COLO668 (cell line): ENCODE data around the gene COPA.
"Not testable (repeated sequence)": the region's sequence is repeated elsewhere in the genome, so short reads cannot be mapped to it uniquely, and the experiment has no call there.

Source experiments
- DNase-seq: peaks from one replicate; lab custom pipeline; 2025; ENCODE audit not compliant: unreplicated experiment; lab: John Stamatoyannopoulos, UW

The COPA gene

GRCh38 chr1:160328184-160328583, 14.9 kb downstream of the COPA start:
- DNase-seq, result peak; percentile 19

GRCh38 chr1:160326418-160326817, 16.6 kb downstream of the COPA start:
- no peak for DNase-seq

DNA sequence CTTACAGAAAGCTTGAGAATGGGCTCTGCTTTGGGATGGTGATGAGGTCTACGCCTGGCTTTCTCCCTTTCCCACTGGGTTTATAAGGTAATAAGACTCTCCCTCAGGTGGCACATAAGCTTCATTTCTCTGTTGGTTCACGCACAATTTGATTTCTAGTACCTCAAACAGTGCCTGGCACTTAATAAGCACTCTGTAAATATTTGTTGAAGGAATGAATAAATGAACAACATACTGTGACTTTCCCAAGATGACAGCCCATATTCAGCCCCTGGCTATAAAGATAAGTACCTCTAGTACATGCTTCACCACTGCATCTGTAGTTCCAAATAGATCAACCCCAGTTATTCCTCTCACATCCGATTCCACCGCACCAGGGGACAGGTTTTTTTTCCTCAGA, 17.8 kb downstream of the COPA start:
- DNase-seq, result peak; percentile 75

DNA sequence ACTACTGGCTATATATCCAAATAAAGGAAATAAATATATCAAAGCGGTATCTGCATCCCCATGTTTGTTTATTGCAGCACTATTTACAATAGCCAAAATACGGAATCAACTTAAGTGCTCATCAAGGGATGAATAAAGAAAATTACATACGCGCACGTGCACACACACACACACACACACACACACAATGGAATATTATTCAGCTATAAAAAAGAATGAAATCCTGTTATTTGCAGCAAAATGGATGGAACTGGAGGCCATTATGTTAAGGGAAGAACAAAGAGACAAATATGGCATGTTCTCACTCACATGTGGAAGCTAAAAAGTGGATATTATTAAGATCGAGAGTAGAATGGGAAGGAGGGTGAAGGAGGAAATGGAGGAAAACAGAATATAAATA, 20.2 kb downstream of the COPA start:
- no peak for DNase-seq

DNA sequence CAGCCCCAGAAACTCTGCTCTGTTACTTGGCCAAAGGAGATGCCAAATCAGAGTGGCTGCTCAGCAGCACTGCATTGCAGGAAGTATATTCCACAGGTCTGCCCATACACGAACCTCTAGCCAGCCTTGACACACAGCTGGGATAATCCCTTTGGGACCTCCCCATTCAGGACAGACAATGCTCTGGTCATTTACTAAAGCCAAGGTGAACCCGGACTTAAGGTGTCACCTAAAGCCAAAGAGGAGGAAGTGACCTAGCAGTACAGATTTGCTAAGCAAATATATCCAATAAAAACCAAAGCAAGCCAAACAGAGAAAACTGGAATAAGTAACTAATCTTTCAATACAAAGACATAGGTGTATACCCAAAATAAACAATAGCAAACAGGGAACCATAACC, 27.7 kb downstream of the COPA start:
- DNase-seq, result no peak

- DNase-seq, result no peak
Measured at GRCh38 chr1:160309571-160309970, 33.5 kb downstream of the COPA start.

GRCh38 chr1:160309185-160309557, 33.9 kb downstream of the COPA start:
- DNase-seq, result no peak

DNA sequence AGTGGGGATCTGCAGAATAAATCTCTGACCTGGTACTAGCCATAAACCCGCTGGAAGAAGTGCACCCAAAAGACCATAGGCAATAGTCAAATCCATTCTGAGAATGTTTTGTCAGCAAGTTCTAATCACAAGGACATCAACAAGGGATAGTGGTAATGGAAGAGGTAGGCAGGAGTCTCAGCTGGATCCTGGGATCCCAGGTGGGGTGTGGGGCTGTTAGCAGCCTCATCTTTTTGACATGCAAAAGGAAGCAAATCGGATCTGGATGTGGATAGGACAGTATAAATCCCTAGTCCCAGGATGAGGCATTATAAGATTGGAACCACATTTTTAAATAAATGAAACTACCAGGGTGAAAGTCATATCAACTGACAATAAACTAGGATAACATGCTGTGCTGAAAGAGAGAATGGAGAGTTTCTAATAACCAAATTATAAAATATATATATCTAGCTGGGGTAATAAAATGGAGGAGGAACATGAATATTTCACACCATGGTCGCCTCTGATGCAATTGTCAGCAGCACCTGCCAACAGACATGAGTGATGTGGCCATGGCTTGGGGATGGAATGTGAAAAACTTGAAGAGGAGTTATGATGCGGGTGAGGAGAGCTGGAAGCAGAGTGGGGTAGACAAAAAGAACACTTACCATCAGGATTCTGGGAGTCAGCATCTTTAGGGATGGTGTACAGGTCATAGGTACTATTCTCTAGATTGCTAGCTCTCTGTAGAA, 34.4 kb downstream of the COPA start:
- DNase-seq, result no peak

DNA sequence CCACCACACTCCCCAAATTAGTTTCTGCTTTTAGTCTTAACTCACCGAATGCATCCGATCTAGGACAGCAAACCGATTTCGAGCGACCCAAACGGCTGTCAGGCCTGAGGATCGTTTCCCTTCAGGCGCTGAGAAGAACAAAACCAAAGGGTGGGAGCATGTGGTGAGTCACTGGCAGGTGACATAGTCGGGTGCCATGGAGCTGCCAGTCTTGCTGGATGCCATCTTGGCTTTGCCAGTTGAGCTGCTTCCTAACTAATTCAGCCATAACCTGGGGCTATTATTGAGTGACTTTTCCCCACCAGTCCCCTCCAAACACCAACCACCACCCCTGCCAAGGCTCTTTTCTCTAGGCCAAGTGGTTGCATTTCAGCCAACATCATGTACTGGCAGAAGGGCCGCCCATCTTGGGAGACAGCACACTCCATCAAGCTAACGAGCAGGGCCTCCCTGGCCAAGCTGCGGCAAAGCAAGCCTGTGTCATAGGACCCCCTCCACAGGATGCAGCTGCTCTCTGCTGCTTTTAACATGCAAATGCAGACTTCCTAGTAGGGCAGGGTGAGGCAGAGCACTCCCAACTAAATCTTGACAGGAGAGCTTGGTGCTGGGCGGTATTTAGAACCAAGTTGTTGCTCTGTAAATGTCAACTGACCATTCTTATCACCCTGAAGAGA, 35.8 kb downstream of the COPA start:
- no peak for DNase-seq

- no peak for DNase-seq
Measured at GRCh38 chr1:160300173-160300572, 42.9 kb downstream of the COPA start.

GRCh38 chr1:160296036-160296435, 47.0 kb downstream of the COPA start:
- no peak for DNase-seq

DNA sequence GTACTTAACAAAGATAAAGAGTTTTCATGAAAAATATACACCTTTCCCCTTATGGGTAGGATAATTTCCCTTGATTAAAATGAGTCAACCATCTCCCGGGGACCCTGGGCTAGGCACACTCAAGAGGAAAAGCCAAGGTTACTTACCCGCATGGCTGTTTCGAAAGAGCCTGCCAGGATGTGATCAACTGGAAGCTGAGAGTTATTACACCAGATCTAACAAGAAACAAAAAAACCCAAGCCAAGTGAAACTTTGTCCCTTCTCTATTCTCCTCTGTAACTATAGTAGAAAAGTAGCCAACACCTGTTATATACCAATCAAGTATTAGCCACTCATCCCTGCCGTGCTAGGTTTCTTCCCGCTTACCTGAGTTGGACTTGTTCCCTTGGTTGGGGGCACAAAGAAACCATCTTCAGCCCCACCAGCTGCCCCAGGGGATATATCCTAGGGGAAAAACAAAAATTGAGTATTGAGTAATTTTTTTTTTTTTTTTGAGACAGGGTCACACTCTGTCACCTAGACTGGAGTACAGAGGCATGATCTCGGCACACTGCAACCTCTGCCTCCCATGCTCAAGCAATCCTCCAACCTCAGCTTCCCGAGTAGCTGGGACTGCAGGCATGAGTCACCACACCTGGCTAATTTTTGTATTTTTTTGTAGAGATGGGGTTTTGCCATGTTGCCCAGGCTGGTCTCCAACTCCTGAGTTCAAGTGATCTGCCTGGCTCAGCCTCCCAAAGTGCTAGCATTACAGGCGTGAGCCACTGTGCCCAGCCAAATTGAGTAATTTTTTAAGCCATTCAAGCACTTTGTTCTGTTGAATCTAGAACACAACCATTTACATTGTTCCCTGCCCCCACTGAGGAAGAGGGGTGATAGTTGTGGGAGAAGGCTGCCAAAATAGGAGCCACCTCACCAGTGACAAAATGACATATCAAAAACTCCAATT, 49.8 kb downstream of the COPA start:
- no peak for DNase-seq

- DNase-seq, result peak; percentile 53
Measured at GRCh38 chr1:160291248-160292220, 51.5 kb downstream of the COPA start.

GRCh38 chr1:160287769-160288168, 55.3 kb downstream of the COPA start:
- not testable (repeated sequence) for DNase-seq

- no peak for DNase-seq
Measured at GRCh38 chr1:160285506-160285905, 57.5 kb downstream of the COPA start.

GRCh38 chr1:160284782-160285344, 58.2 kb downstream of the COPA start, which contains the start of gene PEX19:
PEX19 (minus strand) TSS chr1:160285133; CDS start chr1:160285124, 9 bp downstream.
- DNase-seq, result peak; percentile 93

GRCh38 chr1:160284220-160284781, 58.7 kb downstream of the COPA start:
- DNase-seq, result no peak

- no peak for DNase-seq
Measured at GRCh38 chr1:160282807-160283206, 60.2 kb downstream of the COPA start.

- no peak for DNase-seq
Measured at GRCh38 chr1:160277987-160278386, 65.1 kb downstream of the COPA start.

DNA sequence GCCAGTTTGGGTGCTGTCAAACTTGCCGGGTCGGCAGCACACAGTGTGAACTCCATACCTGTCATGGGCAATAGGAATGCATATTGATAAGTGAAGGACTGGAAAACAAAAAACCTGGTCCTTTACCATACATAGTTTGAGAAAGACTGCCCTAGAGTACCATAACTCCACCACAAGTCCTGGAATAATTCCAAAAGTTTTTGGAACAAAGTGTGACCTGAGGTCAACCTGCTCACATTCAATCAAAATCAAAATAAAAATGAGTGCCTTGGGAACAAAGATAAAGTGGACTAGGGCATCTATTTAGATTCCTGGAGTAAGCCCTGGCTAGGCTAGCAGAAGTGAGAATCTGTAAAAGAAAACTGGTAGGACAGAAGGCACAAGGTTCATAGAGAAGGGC, 65.7 kb downstream of the COPA start:
- no peak for DNase-seq
